ENCODE measurements around the gene RRAD.

DNA sequence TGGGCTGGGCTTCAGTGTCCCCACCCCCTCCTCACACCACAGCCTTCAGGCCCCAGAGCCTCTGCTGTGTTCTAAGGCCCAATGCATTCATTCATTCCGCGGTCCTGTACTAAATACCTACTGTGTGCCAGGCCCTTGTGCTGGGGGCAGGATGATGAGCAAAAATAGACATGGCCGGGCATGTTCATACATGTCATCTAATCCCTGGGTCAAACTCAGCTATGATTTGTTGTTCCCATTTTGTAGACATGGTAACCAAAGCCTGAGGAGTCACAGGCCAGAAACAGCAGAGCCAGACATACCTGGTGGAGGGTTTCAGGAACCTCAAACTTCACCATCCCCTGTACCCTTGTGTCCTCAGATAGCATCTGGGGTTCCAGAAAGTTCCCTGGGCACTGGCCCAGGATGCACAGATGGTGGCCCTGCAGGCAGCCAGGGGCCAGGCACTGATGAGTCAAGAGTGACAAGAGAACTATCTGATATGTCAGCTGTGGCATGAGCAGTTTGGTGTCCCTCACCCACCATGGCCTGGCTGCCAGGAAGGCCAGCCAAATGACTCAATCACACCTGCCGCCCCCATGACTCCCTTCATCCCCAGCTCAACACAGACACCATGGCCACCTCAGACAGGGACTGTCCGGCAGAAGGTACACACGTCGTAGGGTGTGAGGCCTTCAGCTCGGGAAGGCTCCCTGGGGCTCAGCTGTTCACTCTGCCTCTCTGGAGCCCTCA lies 2.7 kb upstream of the RRAD start:
- TF ChIP-seq, protein P1, sequence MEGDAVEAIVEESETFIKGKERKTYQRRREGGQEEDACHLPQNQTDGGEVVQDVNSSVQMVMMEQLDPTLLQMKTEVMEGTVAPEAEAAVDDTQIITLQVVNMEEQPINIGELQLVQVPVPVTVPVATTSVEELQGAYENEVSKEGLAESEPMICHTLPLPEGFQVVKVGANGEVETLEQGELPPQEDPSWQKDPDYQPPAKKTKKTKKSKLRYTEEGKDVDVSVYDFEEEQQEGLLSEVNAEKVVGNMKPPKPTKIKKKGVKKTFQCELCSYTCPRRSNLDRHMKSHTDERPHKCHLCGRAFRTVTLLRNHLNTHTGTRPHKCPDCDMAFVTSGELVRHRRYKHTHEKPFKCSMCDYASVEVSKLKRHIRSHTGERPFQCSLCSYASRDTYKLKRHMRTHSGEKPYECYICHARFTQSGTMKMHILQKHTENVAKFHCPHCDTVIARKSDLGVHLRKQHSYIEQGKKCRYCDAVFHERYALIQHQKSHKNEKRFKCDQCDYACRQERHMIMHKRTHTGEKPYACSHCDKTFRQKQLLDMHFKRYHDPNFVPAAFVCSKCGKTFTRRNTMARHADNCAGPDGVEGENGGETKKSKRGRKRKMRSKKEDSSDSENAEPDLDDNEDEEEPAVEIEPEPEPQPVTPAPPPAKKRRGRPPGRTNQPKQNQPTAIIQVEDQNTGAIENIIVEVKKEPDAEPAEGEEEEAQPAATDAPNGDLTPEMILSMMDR (IDR thresholded peaks at IDR 0.05; ENCODE audit: insufficient read depth, low read depth, low read length) = no peak
- TF ChIP-seq EZH2 (IDR thresholded peaks at IDR 0.05; ENCODE audit: insufficient read depth, low read length) = no peak

Data from astrocyte (in vitro differentiated cells and primary cell).